Hematopoietic multipotent progenitor cell treated with erythropoietin and hydrocortisone succinate and interleukin-3 and kit ligand, for 17 days (in vitro differentiated cells): ENCODE measurements around the gene DDC.

Experiments used
- DNase-seq: peaks from one replicate; pipeline ENCODE4 v3.0.0-alpha.2; 2015; ENCODE audit warnings: low spot score

Gene DDC

GRCh38 chr7:50413561-50413960 lies 151.6 kb downstream of the DDC start:
- DNase-seq: no peak

DNA sequence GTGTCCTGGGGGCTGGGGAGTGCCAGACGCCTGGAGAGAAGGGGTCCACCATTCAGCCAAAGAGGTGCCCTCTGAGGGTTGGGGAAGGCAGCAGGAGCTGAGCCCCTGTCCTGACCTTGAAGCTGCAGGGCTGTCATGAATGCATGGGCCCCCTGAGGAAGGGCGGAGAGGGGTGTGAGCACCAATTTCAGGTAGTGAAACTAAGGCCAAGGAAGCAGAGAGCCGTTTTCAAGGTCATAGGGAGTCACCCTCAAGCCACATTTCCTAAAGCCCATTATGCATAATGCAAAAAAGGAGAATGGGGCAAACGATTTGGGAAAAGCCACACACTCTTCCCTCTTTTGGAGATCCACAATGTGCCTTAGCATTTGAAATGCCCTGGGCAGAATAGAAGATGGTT lies 152.2 kb downstream of the DDC start:
- DNase-seq: no peak

DNA sequence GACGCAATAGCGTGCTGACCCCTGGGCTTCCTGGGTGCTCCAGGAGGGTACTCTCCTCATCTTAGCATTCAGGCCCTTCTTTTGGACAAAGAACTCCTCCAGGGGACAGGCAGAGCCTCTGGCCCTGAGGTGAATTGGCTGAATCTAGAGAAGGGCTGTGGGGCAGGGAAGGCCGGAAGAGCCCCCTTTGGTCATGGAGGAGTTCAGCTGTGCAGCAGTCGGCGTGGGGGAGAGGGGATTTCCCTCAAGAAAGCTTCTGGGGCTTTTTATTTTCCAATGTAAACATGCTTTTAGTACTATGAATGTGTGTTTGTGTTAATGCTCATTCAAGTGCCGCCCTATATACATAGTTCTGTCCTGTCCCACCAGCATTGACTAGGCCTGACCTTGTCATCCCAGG lies 153.9 kb downstream of the DDC start:
- no peak for DNase-seq

GRCh38 chr7:50409856-50410745 lies 155.1 kb downstream of the DDC start:
- DNase-seq: no peak
